Dermis microvascular lymphatic vessel endothelial cell (primary cell): ENCODE data around the gene ARHGEF16. TPM values are rescaled to one million over a fixed set of nuclear protein-coding genes. Genes with fewer than 3 reads are reported as not detected.

Source experiments
- DNase-seq, 2 donors: peaks; one replicate each; pipeline versions ENCODE4 v3.0.0 to v3.0.0-alpha.2; 2010; ENCODE audit warnings: low read depth in 2 of 2
- total RNA-seq: library from RNA; depleted of rRNA; stranded (reverse); fragments of >200 nt; gene quantifications from 2 replicates; pipeline ENCODE4 v1.2.1, GENCODE V29; 2014

Gene ARHGEF16
- total RNA-seq, 1 donor from 2014 or later: 0.39 TPM

- peak in 1 of 2 donors; percentile 50 for DNase-seq
Measured at GRCh38 chr1:3501856-3502640, 47.6 kb downstream of the ARHGEF16 start.

- DNase-seq: no peak
Measured at GRCh38 chr1:3502641-3503524, 48.4 kb downstream of the ARHGEF16 start.

- no peak for DNase-seq
Measured at GRCh38 chr1:3503525-3503886, 49.0 kb downstream of the ARHGEF16 start.

DNA sequence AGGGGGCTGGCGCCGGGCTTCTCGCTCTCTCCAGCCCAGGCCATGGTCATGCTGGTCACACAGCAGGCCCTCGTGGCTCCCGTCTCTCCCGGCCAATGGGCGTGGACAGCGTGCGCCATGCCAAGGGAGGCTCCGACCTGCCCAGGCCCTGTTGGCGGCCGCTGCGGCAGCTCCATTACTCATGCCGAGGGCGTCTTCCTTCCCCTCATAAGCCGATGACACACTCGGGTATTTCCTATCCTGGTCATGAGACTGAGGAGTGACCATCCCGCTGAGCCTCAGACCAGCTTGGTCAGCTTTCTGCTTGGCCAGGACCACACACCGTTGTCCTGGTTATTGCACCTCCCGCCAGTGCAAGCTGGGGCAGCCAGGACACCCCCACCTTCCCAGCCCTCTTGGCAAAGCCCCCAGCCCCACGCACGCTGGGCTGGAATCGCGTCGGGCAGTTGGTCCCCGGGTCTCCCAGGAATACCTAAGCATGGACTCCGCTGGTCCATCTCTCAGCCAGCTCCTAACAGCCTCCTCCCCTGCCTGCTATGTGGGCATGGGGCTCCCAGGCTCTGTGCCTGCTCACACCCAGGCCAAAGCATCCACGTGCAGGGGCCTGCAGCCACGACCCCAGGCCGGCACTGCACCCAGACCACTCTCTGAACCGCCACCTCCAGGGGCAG, 49.8 kb downstream of the ARHGEF16 start:
- DNase-seq: peak; percentile 97 to 98

GRCh38 chr1:3504822-3505153, 50.3 kb downstream of the ARHGEF16 start:
- DNase-seq: peak in 1 of 2 donors; percentile 56

GRCh38 chr1:3505161-3505560, 50.7 kb downstream of the ARHGEF16 start:
- no peak for DNase-seq

- DNase-seq: no peak
Measured at GRCh38 chr1:3506041-3506440, 51.6 kb downstream of the ARHGEF16 start.

- no peak for DNase-seq
Measured at GRCh38 chr1:3506943-3507342, 52.5 kb downstream of the ARHGEF16 start.

DNA sequence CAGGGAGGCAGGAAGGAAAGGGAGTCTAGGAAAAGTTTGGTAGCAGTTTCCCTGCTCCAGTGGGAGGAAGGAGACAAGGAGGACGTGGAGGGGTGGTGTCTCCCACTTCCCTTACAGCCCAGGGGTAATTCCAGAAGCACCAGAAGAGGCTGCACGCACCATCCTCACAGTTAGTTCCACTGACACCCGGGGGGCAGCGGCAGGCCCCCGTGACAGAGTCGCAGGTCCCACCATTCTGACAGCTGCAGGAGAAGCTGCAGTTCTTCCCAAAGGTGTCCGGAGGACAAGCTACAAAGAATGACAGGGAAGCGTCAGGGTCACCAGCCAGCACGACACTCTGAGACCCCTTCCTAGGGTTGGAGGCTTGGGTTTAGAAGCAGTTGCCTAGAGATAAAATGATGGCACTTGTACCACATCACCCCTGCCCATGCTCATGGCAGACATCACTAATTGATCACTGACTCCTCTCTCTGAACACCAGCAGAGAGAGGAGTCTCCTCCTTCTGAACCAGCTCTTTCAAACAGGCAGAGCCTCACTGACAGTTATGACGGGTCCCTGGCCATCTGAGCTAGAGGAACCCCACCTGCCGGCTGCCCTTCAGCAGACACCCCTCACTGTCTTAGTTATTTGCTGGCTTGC, 53.3 kb downstream of the ARHGEF16 start:
- DNase-seq: no peak

DNA sequence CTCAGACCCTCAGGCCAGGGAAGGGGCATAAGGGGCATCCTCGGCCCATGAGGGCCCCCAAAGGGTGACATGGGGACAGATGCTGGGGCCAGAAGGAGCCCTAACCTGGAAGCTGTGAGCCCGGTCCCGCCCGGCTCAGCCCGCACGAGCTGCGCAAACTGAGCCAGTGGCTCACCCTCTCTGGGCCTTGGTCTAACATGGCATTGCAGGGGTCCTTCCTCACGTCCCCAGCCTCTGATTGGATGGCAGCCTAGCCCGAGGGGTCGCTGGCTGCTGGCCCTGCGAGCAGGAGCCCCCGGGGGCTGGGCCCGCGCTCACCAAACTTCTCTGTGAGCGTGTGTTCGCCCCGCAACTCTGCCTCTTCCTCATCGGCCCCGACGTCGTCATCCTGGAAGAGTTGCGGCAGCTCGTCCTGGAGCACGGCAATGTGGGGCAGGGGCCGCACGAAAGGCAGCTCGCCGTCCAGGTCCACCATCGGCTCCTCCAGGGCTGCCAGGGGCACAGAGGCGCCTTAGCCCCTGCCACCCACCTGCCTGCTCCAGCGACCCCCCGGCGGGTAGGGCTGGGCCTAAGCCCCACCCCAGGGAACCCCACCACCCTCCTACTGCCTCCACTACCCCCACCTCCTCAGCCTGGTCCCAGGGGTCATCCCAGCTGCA, 54.4 kb downstream of the ARHGEF16 start:
- DNase-seq: no peak

- no peak for DNase-seq
Measured at GRCh38 chr1:3509721-3510120, 55.3 kb downstream of the ARHGEF16 start.

GRCh38 chr1:3510136-3510955, 55.9 kb downstream of the ARHGEF16 start:
- DNase-seq: no peak

DNA sequence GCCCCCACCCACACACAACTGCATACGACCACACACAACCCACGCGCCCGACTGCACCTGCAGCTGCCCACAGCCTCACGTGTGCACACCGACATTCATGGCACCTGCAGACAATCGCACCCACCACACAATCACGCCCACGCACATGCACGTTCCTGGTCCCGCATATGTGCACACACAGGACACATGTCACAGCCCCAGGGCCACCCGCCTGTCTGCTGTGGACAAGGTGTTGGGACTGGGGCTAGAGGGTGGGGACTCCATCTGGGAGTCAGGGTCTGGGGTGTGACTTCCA, 56.4 kb downstream of the ARHGEF16 start:
- no peak for DNase-seq

GRCh38 chr1:3511306-3511705, 56.8 kb downstream of the ARHGEF16 start:
- no peak for DNase-seq

GRCh38 chr1:3511856-3512255, 57.4 kb downstream of the ARHGEF16 start:
- DNase-seq: no peak

DNA sequence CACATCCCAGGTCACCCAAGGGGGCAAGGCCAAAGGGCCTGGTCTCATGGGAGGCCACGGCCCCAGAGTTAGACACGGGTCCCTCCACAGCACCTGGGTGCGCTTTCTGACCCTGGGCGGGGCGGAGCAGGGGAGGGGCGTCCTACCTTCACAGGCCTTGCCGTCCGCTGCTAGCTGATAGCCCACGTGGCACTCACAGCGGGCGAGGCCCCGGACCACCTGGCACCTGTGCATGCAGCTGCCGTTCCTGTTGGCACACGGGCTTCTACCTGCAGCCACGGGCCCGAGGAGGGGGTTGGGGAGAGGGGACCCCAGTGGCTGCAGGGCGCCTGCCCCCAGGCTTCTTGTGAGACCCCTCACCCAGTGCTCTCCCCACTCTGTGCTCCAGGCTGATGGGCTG, 59.9 kb downstream of the ARHGEF16 start:
- no peak for DNase-seq

DNA sequence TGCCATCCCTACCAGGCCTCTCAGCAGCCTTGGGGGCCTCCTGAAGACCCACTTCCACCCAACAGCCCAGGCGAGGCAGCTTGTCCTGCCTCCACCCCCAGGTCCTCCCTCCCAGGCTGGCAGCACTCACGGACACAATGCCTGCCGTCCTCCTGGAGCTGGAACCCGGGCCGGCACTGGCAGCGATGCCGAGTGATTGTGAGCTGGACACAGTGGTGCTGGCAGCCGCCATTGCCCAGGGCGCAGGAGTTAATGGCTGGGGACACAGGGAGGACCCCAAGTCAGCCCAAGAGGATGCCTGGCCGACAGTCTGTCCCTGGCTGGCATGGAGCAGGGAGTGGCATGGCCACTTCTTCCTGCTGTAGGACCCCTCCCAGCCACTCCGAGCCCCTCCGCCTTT, 60.8 kb downstream of the ARHGEF16 start:
- no peak for DNase-seq

- DNase-seq: no peak
Measured at GRCh38 chr1:3515774-3516480, 61.5 kb downstream of the ARHGEF16 start.

DNA sequence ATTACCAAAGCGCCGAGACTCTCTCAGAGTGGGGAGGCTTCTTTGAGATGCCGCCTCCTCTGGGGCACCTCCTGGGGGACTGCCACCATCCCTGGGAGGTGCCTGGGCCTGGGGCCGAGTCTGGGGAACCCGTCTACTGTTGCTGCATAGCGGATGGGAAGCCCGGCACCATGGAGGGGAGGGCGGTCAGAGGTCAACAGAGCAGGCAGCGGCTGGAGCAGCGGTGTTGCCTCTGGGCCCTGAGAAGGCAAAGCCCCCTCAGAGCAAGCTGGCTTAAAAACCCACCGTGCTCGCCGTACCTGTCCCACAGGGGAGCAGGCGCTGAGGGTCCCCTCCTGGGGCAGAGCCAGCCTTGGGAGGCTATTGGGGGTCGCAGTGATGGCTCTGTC, 62.0 kb downstream of the ARHGEF16 start:
- no peak for DNase-seq
